GM21529 (cell line): ENCODE data around the gene CETN1.

Source experiments
- ATAC-seq: cut with Tn5 transposase; IDR thresholded peaks from one replicate; pipeline ENCODE4 v1.9.1; 2021; ENCODE audit not compliant: unreplicated experiment

The CETN1 gene

DNA sequence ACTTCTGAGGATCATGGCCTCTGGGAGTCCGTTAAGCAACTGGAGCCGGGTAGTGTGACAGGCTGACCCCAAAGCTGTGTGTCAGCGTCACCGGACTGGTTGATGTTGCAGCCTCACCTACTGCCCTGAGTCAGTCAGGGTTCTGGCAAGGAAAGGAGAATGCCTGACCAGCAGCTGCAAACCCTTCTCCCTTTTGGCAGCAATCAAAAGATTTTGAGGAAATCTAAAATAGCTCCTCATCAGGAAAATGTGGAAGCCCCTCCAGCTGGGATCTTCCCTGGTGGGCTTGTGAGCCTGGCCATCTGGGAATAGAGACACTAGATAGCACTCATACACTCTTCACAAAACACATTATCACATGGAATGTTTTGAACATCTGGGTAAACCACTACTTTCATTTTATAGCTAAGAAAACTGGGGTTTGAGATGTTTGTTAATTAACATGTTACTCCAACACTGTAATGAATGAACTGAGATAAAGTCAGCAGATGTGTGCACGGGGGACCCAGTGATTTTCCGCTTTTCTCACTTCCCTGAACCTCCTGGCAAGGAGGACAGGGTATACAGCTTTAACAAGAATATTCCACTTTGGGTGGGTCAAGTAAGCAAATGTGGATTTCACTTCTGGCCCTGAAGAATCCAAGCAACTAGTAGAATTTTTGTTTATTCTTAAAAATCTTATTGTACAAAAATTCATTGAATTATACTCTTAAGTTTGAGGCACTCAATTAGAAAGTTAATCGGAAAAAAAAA, 41.3 kb downstream of the CETN1 start:
- ATAC-seq: no peak

DNA sequence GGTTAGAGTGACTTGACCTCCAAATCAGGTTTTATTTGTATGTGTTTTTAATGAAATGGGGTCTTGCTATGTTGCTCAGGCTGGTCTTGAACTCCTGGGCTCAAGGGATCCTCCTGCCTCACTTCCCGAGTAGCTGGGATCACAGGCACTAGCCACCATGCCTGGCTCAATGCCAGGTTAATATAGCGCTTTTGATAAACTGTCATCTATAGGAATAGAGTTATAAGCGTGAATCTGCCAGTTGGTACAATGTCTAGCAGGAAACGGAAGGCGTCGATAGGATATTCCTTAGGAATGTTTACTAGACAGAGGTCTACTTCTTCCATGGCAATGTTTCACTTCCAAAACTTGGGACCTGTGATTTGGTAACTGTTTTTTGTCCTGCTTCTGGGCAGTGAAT, 42.1 kb downstream of the CETN1 start:
- no peak for ATAC-seq

DNA sequence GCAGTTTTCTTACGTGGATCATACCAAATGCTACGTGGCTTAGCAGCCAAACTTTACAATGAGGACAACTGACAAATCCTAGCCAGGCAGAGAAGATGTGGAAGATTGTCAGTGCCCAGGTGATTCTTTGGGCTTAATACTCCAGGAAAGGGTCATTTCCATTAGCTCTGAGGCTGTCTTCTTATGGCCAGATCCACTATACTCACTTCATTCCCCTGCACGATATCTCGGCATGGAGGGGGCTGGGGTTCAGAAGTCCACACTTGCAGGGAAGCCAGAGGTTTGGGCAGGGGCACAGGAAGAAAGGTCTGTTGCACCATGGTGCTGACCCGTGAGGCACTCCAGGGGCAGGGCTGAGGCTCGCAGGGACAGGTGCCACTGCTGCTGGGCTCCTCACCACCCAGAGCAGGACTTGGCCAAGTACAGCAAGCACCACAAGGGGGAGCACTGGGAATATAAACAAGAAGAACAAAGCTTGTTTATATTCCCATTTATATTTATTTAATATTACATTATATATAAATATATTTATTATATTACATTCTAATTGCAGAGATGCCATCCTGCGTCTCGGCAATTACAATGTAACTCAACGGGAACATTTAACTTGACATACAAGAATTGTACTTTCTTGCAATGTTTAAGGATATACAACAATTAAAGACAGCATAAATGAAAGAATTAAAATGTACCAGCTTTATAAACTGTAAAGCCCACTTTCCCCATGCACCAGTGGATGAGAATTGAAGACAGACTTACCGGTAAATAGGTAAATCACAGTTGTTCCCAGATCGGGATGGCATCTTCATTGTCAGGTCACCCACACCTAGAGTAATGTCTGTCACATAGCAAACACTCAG, 43.8 kb downstream of the CETN1 start:
- no peak for ATAC-seq

DNA sequence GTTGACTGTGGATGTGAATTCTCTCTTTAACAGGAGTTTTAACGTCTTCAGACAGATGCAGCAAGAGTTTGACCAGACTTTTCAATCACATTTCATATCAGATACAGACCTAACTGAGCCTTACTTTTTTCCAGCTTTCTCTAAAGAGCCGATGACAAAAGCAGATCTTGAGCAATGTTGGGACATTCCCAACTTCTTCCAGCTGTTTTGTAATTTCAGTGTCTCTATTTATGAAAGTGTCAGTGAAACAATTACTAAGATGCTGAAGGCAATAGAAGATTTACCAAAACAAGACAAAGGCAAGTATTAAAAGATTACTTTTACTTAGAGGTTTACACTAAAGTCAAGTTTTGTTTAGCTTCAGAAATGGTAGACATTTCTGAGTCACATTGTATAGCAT, 47.1 kb downstream of the CETN1 start:
- no peak for ATAC-seq

DNA sequence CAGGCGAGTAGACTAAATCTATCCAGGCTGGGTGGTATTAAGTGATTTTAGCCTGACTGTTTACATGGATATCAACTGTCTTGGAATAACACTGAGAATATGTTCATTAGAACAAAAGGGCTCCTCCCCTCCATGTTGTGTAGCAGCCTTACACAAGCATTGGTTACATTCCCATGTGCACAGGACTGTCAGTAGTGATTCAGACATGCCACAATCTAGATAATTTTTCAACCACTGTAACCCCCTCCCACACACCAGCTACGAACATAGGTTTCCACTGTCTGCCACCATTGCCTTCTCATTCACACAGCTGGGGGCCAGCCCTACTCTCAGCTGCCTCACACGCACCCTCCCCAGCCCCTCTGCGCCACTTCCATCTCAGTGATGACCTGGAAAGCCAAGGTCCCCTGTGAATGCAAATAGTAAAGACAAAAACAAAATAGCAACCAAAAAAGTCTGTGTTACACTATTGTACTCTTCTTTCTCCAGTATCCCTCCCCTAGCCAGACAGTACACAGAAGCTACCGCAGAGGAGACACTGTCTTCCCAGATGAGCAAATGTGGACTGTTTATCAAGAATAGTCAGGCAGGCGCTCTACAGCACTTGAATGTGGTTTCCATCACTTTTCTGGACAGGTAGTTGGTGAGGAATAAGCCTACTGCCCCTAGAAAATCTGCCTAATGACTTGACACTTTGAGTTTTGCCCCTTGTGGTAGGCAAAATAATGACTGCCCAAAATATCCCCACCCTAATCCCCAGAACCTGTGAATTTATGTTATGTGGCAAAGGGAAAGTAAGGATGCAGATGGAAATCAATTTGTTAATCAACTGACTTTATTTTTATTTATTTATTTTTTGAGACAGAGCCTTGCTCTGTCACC, 49.3 kb downstream of the CETN1 start:
- ATAC-seq: no peak

DNA sequence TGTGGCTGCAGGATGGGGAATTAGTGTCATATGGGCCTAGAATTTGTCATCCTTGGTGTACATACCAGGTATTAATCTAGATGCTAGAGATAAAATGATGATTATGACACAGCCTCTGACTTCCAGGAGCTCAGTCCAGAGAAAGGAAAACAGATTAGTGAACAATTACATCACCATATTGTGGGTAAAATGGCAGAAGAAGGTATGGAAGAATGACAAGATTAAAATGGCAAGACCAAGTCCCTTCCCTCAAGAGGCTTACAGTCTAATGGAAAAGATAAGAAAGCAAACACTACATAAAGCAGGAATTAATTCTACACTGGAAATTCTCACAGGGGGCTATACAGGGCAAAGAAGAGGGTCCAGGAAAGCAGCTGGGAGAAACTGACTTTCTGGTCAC, 51.4 kb downstream of the CETN1 start:
- ATAC-seq: no peak
